HG02763 (cell line): ENCODE measurements around the gene EPB41.

Source experiments
- ATAC-seq: cut with Tn5 transposase; IDR thresholded peaks from one replicate; pipeline ENCODE4 v1.9.1; 2021; ENCODE audit warnings: mild to moderate bottlenecking, moderate library complexity; ENCODE audit not compliant: unreplicated experiment

Gene EPB41

GRCh38 chr1:29162025-29162424 is 247.7 kb downstream of the EPB41 start:
- ATAC-seq: no peak

- ATAC-seq: no peak
Measured at GRCh38 chr1:29162476-29163138, 248.2 kb downstream of the EPB41 start.

DNA sequence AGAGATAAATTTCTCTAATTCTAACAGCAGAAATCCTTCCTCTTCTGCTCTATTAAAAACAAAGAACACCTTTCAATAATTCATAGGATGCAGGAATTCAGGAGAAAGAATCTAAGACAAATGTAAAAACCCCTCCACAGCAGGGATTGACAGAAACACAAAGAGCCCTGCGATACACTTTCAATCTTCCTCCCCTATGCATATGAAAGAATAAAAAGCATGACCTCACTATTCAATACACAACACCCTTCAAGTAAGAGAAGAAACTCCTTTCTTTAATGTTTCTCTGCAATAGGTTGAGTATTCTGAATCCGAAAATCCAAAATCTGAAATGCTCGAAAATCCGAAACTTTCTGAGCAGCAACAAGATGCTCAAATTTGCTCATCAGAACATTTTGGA is 250.2 kb downstream of the EPB41 start:
- no peak for ATAC-seq

DNA sequence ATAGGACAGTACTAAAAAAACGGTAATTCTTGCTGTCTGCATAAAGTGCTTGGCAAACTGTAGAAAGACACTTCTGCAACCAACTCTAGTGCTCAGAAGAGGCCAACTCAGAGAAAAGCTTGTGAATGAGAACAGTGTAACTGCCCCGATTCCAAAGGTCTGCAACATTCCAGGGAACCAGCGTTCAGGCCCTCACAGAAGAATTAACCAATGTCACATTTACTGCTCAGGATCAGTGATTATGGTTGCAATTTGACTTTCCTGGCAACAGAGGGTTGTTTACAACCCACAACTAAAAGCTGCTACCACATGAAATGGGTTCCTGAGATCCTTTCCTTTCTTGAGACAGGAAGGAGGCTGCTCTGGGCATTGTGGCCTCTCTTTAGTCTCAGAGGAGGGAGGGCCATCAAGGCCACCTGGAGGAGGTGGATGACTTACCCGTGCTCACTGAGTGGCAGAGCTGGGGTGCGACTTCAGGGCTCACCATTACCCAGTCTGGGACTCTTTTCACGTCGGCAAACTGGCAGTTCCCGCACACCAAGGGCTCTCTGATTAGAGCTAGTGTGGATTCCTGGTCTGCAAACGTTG is 252.0 kb downstream of the EPB41 start:
- ATAC-seq: no peak

DNA sequence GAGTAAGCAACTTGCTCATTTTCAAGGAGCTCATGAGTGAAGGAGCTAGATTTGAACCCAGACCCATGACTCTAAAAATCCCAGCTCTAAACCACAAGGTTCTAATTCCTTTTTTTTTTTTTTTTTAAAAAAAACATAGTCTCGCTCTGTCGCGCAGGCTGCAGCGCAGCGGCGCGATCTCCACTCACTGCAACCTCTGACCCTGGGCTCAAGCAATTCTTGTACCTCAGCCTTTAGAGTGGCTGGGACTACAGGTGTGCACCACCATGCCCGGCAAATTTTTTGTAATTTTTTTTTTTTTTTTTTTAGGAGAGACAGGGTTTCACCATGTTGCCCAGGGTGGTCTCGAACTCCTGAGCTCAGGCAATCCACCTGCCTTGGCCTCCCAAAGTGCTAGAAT is 253.5 kb downstream of the EPB41 start:
- no peak for ATAC-seq
